HL-60/S4 (cell line): ENCODE measurements around the gene GPC1.

Experiments used
- in situ Hi-C: fragments of 300-500 bp; cut with MboI; formaldehyde crosslinking; loops from 2 replicates; pipeline ENCODE4 v1.14.3; 2022; ENCODE audit warnings: low sequenced_read_pairs

Gene GPC1

DNA sequence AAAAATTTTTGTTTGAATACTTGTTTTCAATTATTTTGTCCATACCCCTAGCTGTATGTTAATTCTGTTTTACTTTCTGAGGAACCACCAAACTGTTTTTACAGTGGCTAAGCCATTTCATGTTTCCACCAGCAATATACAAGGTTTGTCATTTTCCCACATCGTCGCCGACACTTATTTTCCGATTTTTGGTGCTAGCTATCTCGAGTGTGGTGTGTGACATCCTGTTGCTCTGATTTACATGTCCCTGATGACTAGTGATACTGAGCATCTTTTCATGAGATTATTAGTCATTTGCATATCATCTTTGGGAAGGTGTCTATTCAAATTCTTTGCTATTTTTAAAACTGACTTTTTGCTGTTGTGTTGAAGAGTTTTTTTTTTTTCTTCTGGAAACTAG is 7.2 kb upstream of the GPC1 start:
- in situ Hi-C loops: loop anchor here (25.0 kb wide), 1 partner anchor 191 kb away; no protein-coding TSS in a partner anchor

DNA sequence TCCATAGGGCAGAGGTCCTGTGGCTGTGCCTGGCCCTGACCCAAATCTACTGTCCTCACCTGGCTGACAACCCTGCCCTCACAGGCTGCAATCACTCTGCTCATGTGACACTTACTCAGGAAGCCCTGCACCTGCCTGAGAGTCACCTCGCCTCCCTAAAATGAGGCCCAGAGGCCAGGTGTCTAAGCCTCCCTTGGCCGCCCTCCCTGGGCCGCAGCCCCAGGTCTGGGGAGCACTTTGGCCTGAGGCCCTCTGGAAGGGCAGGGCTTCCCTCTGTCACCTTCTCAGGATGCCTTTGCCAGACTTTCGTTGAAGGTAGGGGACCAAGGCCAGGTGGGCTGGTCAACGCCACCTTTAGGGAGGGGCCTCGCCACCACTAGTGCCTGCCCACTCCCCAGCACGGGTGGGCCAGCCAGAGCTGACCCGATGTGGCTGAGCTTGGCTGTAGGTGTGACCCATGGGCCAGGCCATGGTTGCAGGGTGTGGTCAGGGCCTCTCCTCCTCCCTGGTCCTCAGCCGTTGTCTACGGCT is 6.1 kb upstream of the GPC1 start:
- in situ Hi-C loops: loop anchor here (25.0 kb wide), 1 partner anchor 192 kb away; no protein-coding TSS in a partner anchor

DNA sequence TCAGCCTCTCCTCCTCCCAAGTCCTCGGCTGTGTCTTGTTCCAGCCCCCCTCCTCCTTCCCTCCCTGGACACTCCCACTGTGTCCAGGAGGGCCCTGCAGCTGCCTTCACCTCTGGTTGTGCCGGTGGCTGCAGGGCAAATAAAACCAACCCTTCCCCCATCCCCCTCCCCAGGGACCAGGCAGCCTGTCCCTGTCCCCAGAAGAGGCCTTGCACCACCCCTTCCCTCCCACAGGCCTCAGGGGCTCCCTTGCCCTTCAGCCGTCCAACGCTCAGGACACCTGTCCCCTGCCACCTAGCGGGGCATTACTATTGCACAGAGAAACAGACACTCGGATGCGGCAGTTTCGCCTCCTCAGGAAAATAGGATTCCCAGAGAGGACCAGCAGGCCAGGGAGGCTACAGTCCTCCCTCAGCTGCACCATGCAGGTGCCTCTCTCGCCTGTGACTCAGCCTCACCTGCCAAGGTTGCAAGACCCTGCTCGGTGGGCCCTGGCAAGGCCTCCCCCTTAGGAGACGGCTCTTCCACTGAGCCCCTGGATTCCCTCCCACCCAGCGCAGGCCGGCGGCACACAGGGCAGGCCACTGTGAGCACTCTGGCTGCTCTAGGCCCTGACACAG is 5.5 kb upstream of the GPC1 start:
- in situ Hi-C loops: loop anchor here (25.0 kb wide), 1 partner anchor 193 kb away; no protein-coding TSS in a partner anchor

DNA sequence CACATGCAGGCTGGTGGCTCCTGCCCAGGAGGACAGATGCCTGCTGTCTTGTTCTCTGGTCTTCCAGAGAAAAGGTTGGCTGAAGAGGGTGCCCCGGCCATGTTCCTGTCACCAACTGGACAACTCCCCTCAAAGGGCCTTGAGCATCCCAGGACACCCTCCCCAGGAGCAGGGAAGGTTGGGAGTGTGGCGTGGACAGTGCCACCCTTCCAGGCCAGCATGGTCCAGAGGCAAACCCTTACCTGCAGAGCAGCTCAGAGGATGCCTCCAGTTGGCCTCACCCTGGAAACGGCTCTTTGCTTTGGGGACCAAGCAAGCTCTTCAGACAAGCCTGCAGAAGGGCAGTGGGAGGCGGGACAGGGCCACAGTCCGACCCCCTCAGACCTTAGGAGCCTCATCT is 4.9 kb upstream of the GPC1 start:
- in situ Hi-C loops: loop anchor here (25.0 kb wide), 1 partner anchor 193 kb away; no protein-coding TSS in a partner anchor

DNA sequence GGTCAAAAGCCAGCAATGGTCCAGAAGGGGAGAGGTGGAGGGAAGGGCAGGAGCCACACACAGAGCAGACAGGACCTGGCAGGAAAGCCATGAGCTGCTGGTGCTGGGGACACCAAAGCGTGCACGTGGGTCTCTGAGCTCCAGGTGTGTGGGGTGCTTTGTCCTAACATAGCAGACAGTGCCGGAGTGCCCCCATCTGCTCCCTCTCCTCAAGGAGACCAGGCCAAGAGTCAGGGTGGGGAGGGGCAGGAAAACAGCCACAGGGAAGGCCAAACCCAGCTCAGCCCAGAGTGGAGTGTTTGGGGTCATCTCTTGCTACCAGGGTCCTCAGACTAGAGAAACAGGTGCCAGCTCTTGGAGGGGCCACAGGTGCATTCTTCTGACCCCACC is 4.2 kb upstream of the GPC1 start:
- in situ Hi-C loops: loop anchor here (25.0 kb wide), 1 partner anchor 194 kb away; no protein-coding TSS in a partner anchor

DNA sequence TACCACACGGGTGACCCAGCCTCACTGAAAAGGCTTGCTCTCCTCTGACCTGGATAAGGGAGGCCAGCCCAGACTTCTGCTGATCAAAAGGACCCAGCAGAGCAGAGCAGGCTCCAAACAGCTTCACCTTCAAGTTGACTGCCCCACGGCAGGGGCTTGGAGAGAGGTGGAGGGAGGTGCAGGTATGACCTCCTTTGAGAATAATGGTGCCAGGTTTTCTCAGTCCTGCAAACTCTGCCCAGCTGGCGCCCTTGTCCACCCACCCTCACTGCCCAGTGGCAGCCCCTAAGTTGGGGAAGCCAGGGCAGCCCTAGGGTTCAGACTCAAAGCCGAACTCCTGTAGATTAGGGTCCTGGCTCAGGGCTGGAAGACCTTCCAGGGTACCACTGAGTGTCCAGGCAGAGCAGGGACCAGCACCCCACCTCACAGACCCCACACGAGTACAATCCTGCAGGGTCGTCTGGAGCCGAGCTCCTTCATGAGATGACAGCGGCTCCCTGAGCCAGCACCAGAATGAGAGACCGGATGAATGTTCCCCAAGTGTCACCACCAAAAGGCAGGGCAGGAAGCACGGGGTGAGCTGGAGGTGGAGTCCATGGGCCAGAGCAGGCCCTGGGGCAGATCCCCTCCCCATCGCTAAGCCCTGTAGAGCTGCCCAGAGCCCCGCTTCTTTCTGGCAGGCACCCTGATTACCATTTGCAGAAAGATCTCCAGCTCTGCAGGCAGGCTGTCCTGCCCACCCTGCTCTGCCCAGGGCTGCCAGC is 3.6 kb upstream of the GPC1 start:
- in situ Hi-C loops: loop anchor here (25.0 kb wide), 1 partner anchor 195 kb away; no protein-coding TSS in a partner anchor

DNA sequence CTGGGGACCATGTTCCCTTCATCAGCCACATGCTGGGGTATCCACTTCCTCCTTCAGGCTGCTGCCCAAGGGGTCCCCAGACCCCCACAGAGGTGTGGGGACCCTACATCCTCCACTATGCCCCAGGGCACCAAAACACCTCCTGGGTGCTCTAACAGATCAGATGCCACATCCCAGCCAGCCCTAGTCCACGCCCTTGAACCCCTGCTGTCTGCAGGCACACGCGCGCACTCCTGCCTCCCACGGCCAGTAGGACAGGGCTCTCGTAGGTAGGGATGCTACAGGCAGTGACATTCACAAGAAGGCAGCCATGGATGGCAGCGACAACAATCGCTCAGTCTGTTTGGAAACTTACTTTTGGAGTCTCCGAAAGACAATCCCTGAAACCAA is 3.0 kb upstream of the GPC1 start:
- in situ Hi-C loops: loop anchor here (25.0 kb wide), 1 partner anchor 195 kb away; no protein-coding TSS in a partner anchor

DNA sequence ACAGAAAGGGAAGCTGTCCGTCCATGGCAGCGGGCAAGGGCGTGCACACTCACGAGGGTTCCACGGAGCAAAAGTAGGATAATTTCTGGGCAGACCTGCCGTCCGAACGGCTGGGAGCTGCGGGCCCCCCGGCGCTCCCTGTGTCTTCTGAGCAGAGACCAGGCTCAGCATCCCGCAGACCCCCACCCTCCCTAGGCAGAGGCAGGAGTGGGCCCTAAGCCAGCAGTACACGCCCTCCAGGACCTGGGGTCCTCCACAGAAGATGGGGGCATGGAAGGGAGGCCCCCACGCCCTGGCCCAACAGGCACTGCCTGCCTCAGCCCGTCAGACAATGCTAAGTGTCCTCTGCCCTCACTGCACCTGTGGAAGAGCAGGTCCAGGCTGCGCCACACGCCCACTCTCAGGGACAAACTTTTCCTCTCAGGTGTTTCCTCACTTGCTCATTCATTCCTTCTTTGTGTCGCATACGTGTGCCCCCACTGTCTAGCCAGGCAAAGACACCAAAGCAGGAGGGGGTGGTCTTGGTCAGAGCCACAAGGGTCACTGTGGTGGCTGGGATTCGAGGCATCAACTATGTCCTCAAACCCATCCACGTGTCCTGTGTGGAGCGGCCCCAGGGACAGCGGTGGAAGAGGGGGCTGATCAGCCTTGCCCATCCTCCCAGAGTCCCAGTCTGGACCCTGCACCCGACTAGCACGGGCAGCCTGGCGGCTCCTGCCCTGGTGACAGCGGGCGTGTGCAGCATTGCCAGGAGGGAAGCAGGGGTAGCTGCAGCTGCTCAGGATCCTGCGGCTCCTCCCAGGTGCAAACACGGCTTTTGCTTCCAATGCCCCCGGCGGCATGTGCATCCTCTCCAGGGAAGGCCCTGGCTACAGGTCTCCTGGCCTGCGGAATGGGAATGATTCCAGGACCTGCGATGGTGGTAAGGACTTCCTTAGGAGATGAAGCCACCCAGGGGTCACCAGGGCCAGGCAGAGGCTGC is 2.4 kb upstream of the GPC1 start:
- in situ Hi-C loops: loop anchor here (25.0 kb wide), 1 partner anchor 196 kb away; no protein-coding TSS in a partner anchor

DNA sequence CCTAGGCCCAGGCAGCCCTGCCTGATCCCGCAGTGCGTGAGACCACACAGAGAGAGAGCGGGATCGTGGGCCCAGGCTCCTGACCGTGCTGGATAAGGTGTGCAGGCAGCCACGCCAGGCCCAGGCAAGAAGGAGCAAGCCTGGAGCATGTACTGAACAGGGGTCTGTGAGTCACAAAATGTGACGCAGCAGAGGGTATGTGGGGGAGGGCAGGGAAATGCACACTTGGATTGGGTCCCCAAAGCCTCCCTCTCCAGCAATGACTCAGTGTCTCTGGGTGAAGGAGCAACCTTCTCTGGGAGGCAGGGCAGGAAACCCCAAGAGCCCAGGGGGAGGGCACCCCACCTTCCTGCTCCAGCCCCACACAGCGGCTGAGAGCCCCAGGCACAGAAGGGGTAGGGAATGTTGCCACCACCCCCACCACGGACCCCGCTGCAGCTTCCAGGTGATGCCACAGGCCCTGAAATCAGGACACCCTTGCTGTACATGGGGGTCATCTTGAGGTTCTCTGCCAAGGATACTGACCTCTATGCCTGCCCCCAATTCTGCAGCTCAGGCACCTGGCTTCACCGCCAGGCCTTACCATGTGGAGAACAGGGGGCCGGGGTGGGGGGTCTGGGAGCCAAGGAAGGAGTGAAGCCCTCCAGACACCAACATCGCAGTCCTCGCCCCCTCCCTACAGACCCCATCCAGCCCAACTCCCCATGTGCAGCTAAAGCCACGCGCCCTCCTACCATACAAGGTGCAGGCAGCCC is 1.3 kb upstream of the GPC1 start:
- in situ Hi-C loops: loop anchor here (25.0 kb wide), 1 partner anchor 197 kb away; no protein-coding TSS in a partner anchor

DNA sequence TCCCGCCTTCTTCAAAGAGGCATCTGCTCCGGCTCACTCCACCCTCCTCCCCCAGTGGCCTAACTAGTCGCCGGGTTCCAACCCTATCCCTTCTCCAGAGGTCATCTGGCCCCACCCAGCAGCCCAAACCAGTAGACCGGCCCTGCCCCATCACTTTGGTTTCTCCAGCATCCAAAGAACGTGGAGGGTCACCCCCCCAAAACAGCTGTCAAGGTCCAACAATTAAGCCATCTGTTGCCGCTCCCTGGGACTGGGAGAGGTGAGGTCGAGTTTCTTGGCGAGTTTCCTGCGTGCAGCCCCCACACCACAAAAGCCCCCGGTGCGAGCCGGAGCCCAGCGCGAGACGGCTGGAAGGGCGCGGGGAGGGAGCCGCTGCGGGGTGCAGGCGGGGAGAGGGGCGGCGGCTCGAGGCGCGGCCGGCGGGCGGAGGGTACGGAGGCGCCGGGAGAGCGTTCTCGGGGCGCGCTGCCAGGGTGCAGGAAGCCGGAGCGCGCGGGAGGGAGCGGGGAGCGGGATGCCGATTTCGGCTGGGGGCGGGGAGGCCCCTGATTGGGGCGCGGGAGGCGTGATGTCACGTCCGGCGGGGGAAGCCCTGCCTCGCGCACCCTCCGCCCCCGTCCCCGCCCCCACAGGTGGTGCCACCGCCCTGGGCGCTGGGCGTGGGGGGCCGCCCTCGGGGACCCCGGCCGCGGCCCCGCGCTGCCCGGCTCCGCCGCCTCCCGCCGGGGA is 571 bp upstream of the GPC1 start:
- in situ Hi-C loops: loop anchor here (25.0 kb wide), 1 partner anchor 198 kb away; no protein-coding TSS in a partner anchor

DNA sequence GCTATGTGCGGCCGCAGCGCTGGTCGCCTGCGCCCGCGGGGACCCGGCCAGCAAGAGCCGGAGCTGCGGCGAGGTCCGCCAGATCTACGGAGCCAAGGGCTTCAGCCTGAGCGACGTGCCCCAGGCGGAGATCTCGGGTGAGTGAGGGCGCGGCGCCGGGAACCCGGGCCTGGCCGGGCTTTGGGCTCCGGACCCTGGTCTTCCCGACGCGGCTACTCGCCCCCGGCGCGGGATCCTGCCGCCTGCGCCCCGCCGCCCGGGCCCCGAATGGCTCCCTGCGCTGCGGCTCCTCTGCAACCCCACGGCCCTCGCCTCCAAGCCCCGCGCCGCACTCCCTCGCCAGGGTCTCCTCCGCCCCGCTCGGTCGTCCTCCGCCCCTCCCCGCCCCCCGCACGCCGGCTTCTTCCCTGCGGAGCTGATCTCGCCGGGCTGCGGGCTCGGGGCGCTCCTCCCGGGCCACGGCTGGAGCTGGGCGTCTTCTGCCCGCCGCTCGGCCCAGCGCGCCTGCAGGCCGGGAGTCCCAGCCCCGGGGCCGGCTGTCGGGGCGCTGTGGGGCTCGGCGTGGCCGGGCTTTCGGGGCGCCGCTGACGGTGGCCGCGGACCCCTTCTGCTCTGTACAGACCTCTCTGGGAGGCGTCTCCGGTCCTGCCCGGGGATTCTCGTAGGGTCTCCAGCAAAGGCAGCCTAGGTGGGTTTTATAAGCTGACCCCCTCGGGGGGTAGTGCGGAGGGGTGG is 652 bp downstream of the GPC1 start:
- in situ Hi-C loops: loop anchor here (25.0 kb wide), 1 partner anchor 199 kb away; no protein-coding TSS in a partner anchor

DNA sequence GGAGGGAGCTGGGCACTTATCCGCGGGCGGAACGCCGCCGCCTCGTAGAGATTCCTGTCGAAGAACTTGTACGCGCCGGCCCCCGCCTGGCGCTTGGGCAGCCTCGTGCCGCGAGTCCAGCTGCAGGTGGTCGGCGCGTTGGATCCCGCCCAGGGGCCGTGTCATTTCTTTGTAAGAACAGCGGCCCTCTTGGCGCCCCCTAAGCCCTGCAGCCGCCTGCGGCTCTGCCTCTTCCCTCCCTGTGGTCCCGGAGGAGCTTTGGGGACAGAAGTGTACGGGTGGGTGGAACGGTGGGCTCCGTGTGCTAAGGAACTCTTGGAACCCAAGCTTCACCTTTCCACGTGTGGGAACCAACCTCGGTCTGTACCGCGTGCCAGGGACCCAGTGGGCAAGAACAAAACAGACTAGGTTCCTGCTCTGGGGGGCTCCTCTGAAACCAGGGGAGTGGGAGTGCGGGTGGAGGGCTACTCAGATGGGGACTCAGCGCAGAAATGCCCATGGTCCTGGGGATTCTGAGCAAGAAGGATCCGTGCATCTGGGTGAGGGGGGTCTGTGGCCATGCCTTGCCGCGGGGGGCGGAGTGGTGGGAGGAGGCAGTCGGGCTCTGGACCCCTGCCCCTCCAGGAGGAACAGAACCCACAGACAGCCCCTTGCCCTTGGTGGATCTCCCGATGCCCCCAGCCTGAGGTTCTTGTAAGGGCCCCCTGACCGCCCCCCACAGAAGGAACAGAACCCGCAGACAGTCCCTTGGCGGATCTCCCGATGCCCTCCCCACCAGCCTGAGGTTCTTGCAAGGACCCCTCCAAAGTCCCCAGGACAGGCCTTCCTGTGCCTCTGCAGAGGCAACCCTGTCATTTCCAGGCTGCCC is 1.5 kb downstream of the GPC1 start:
- in situ Hi-C loops: loop anchor here (25.0 kb wide), 1 partner anchor 200 kb away; no protein-coding TSS in a partner anchor

DNA sequence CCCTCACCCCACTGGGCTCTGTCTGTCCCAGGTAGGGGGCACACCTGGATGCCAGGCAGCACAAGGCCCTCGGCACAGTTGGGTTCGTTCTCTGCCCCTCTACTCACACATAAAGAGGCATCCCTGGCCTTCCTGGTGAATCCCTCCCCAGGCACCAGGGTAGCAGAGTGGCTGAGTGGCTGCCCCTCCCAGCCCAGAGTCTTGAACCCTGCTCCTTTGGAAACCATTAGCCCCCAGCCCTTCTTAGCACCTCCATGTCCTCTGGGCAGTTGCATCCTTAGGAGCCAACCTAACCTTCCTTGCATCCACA is 2.0 kb downstream of the GPC1 start:
- in situ Hi-C loops: loop anchor here (25.0 kb wide), 1 partner anchor 200 kb away; no protein-coding TSS in a partner anchor

DNA sequence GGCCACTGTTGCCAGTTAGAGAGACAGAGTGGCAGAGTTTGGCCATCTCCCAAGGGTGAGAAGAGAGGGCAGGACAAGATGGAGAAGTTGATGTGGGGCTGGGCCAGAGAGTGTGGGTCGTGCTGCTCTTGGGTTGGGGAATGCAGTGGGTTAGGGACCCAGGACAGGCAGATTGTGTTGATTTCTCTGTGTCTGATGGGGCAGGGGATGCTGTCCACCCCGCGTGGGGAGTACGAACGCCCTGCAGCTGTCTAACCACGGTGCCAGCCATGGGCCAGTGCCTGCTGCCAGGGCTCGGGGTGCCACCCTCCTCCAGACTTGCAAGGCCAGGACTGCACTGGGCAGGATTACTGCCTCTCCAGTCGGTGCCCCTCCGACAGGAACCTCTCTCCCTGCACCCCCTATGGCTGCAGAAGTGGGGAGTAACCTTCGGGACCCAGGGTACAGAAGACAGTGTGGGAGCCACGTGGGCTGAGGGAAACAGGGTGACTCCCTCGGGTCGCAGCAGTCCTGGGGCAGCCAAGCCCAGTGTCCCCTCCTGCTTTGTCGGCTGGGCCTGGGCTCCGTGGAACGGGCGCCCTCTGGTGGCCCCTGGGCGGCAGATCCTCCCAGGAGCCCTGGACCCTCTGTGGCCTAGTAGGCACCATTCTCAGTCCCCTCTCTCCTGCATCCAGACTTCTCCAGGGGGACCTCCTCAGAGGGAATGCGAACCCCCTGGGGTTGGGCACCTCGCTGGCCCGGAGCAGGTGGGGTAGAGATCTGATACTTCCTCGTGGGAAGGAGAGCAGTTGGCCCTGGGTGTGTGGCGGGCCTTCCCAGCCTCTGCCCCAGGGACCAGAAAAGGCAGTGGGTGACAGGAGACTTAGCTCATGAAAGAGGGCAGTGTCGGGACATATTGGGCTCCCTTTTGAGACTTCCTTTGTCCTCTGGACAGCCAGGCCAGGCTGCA is 2.7 kb downstream of the GPC1 start:
- in situ Hi-C loops: loop anchor here (25.0 kb wide), 1 partner anchor 201 kb away; no protein-coding TSS in a partner anchor

DNA sequence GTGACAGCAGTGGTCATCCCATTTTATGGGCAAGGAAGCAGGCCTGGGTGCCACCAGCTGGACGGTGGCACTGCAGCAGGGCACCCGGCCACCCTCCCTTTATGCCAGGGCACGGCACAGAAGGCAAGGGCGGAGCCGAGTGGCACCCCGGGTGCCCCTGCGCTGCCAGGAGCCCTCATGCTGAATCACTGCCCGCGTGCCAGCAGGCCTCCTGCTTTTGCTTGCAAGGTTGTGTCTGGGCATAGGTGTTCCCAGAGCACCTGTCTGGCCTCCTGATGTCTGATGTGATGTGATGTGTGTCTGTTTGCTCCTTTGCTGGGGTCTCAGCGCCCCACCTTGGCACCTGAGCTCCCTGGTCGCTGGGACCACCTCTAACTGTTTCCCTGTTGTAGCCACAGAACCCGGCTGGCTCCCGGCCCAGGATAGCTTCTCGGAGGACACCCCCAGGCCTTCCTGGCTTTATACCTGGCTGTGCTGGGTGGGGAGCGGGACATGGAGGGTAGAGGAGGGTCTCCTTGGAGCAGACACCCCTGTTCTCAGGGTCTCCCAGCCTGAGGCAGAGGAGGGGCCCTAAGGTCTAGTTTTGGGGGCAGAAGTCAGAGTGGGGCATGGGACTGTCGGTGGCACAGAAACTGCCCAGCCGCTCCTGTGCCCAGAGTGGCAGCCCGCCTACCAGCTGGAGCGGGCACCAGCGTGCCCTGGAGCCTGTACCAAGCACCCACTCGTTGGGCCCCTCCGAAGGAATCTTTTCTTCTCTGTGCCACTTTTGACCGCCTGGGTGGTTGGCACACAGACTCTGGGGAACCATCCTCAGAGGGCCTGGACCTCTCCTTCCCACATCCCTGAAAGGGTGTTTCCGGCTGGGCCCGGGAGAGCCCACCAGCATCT is 3.6 kb downstream of the GPC1 start:
- in situ Hi-C loops: loop anchor here (25.0 kb wide), 1 partner anchor 202 kb away; no protein-coding TSS in a partner anchor
